Measurements from ENCODE around the gene OR13A1.
"Not testable (repeated sequence)": the region's sequence is repeated elsewhere in the genome, so short reads cannot be mapped to it uniquely, and the experiment has no call there.

Gene OR13A1

DNA sequence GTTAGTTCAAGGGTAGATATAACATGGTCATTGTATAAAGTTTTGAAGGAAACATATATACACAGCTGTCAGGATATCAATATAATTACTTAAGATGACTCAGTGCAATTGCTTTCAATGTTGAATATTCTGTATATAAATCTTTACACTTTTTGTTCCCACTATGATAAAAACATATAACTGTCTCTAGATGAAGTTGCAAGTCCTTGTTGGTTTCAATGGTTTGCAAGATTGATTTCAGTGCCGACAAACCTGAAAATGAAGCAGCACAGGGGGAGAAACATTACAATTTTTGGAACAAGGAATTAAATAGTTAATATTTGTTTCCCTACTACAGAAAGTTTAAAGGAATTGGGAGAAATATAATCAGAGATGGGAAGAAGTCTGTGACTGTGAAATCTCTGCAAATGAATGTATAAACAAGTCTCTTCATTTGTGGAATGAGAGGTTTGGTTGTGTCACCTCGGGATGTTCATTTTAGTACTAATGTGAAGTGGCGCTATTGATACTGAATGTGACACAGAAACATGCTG is 54.1 kb downstream of the OR13A1 start:
- H3K36me3 Mint-ChIP-seq, result no peaks in the 10 kb centered on the region
- H3K4me1 Mint-ChIP-seq (ENCODE audit: low read depth), result no peaks in the 10 kb centered on the region
- no peak overlapping the region for H3K4me3 Mint-ChIP-seq
- no peak overlapping the region for H3K27ac Mint-ChIP-seq
- peaks cover 8% of the 10 kb centered on the region for H3K9me3 Mint-ChIP-seq (ENCODE audit: low read depth)
- peaks cover 15% of the 10 kb centered on the region for H3K27me3 Mint-ChIP-seq

GRCh38 chr10:45260635-45261034 is 54.8 kb downstream of the OR13A1 start:
- H3K9me3 Mint-ChIP-seq (ENCODE audit: low read depth); H3K36me3 Mint-ChIP-seq; H3K4me3 Mint-ChIP-seq; H3K4me1 Mint-ChIP-seq (ENCODE audit: low read depth); H3K27ac Mint-ChIP-seq: not testable (repeated sequence)
- peaks cover 15% of the 10 kb centered on the region for H3K27me3 Mint-ChIP-seq

DNA sequence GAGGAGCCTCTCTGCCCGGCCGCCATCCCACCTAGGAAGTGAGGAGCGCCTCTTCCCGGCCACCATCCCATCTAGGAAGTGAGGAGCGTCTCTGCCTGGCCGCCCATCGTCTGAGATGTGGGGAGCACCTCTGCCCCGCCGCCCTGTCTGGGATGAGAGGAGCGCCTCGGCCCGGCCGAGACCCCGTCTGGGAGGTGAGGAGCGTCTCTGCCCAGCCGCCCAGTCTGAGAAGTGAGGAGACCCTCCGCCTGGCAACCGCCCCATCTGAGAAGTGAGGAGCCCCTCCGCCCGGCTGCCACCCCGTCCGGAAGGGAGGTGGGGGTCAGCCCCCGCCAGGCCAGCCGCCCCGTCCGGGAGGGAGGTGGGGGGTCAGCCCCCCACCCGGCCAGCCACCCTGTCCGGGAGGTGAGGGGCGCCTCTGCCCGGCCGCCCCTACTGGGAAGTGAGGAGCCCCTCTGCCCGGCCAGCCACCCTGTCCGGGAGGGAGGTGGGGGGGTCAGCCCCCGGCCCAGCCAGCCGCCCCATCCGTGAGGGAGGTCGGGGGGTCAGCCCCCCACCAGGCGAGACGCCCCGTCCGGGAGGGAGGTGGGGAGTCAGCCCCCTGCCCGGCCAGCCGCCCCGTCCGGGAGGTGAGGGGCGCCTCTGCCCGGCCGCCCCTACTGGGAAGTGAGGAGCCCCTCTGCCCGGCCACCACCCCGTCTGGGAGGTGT is 55.5 kb downstream of the OR13A1 start:
- not testable (repeated sequence) for H3K4me3 Mint-ChIP-seq; H3K4me1 Mint-ChIP-seq (ENCODE audit: low read depth); H3K27ac Mint-ChIP-seq; H3K36me3 Mint-ChIP-seq; H3K9me3 Mint-ChIP-seq (ENCODE audit: low read depth)
- H3K27me3 Mint-ChIP-seq, result peaks cover 15% of the 10 kb centered on the region

GRCh38 chr10:45257600-45257999 is 57.8 kb downstream of the OR13A1 start:
- no peaks in the 10 kb centered on the region for H3K36me3 Mint-ChIP-seq
- H3K9me3 Mint-ChIP-seq (ENCODE audit: low read depth), result no peaks in the 10 kb centered on the region
- no peaks in the 10 kb centered on the region for H3K4me1 Mint-ChIP-seq (ENCODE audit: low read depth)
- no peak overlapping the region for H3K4me3 Mint-ChIP-seq
- H3K27me3 Mint-ChIP-seq, result peaks cover 11% of the 10 kb centered on the region
- H3K27ac Mint-ChIP-seq, result no peak overlapping the region

- H3K27ac Mint-ChIP-seq, result no peak overlapping the region
- no peaks in the 10 kb centered on the region for H3K9me3 Mint-ChIP-seq (ENCODE audit: low read depth)
- H3K36me3 Mint-ChIP-seq, result no peaks in the 10 kb centered on the region
- H3K4me3 Mint-ChIP-seq, result no peak overlapping the region
- no peaks in the 10 kb centered on the region for H3K4me1 Mint-ChIP-seq (ENCODE audit: low read depth)
- peaks cover 4% of the 10 kb centered on the region for H3K27me3 Mint-ChIP-seq
Measured at GRCh38 chr10:45256246-45256645, 59.2 kb downstream of the OR13A1 start.

GRCh38 chr10:45255706-45256105 is 59.7 kb downstream of the OR13A1 start:
- Mint-ChIP-seq H3K4me1 (ENCODE audit: low read depth) (no peaks in the 10 kb centered on the region), H3K9me3 (ENCODE audit: low read depth) (no peaks in the 10 kb centered on the region), H3K36me3 (no peaks in the 10 kb centered on the region), H3K27ac (no peak overlapping the region), H3K27me3 (no peaks in the 10 kb centered on the region), H3K4me3 (no peak overlapping the region)

GRCh38 chr10:45254892-45255291 is 60.5 kb downstream of the OR13A1 start:
- H3K4me1 Mint-ChIP-seq (ENCODE audit: low read depth), result peaks cover 4% of the 10 kb centered on the region

DNA sequence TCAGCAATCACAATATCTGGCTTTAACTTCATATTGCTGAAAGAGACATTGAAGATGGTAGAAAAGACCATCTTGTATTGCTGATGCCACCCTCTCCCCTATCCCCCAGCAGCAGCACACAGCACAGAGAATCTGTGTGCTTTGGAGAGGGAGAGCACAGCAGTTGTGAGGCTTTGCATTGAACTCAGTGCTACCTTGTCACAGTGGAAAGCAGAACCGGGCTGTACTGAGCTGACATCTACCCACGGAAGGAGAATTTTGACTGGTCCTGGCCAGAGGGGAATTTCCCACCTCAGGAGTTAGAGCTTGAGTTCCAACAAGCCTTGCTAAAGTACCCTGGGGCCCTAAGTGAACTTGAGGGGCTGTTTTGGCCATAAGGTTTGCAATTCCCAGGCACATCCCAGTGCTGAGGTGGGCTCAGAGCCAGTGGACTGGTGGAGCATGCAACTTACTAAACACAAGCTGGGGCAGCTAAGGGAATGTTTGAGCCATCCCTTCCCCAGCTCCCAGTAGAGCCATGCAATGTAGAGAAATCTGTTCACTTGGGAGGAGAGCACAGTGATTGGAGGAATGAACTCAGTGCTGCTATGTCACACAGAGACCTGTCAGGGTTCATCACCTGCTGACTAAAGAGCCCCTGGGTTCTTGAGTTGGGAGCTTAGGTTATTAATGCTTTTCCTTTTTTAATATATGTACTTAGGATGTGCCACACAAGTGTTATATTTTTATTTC is 62.1 kb downstream of the OR13A1 start:
- peaks cover 4% of the 10 kb centered on the region for H3K4me1 Mint-ChIP-seq (ENCODE audit: low read depth)
- H3K4me3 Mint-ChIP-seq, result no peak overlapping the region
- H3K36me3 Mint-ChIP-seq, result no peaks in the 10 kb centered on the region
- no peaks in the 10 kb centered on the region for H3K27me3 Mint-ChIP-seq
- no peaks in the 10 kb centered on the region for H3K9me3 Mint-ChIP-seq (ENCODE audit: low read depth)
- H3K27ac Mint-ChIP-seq, result no peak overlapping the region

More at GRCh38 chr10:45254892-45255291, 60.5 kb downstream of the OR13A1 start:
- Mint-ChIP-seq H3K4me3 (no peak overlapping the region), H3K27me3 (no peaks in the 10 kb centered on the region), H3K36me3 (no peaks in the 10 kb centered on the region), H3K9me3 (ENCODE audit: low read depth) (no peaks in the 10 kb centered on the region), H3K27ac (no peak overlapping the region)
